Measurements from ENCODE around the gene MOB3B. TPM values are rescaled to one million over a fixed set of nuclear protein-coding genes. Genes with fewer than 3 reads are reported as not detected.

Gene MOB3B
- total and polyA plus RNA-seq, 2 of the 13 experiments (the other 11 are each of a cell fraction or from before 2014, with no cell fraction given), result 0.03 to 0.09 TPM

GRCh38 chr9:27537756-27538155, 8.1 kb upstream of the MOB3B start:
- H3K27ac ChIP-seq (ENCODE audit: extremely low read length, insufficient read depth, low read length), result no peak overlapping the region
- no peaks in the 10 kb centered on the region for H3K36me3 ChIP-seq (replicated peaks in 1 of 2; ENCODE audit: control insufficient read depth in 1 of 2, insufficient read depth in 2 of 2, low read length in 2 of 2)
- no peak for ATAC-seq
- DNase-seq (ENCODE audit: low spot score), result no peak
- H2AFZ ChIP-seq (ENCODE audit: low read length), result no peak overlapping the region
- no peak overlapping the region for H3K4me2 ChIP-seq (ENCODE audit: low read depth, low read length)
- no peak overlapping the region for H3K4me3 ChIP-seq (replicated peaks in 1 of 3; ENCODE audit: insufficient read depth in 1 of 3, low read depth in 2 of 3, low read length in 3 of 3)
- H3K4me1 ChIP-seq (ENCODE audit: insufficient read depth, low read length), result peaks cover 44% of the 10 kb centered on the region
- H3K9me3 ChIP-seq (ENCODE audit: low read length), result no peaks in the 10 kb centered on the region
- intact Hi-C loops (cut with micrococcal nuclease; ENCODE audit: unreplicated experiment) (no loop called here), in situ Hi-C loops (cut with HindIII; ENCODE audit: extremely low pct_ligation_motif_present, low pct_unique_long_range_greater_than_20kb) (no loop called here)
- FAIRE-seq, result no peak
- no TSS peak for BruUV-seq (replicated peaks)
- no peaks in the 10 kb centered on the region for H3K79me2 ChIP-seq (ENCODE audit: insufficient read depth, low read length)
- ChIA-PET POLR2A (no interaction called here), CTCF (ENCODE audit: low intra/inter-chr PET ratio, low total read pairs) (no interaction called here)
- no peaks in the 10 kb centered on the region for H3K27me3 ChIP-seq (ENCODE audit: control insufficient read depth in 1 of 2, insufficient read depth in 2 of 2, low read length in 2 of 2)
- 82% methylated on average over 1 of the region's 1 CpG for WGBS (ENCODE audit: low lambda C conversion rate)
- H4K20me1 ChIP-seq (ENCODE audit: insufficient read depth, low read length), result no peaks in the 10 kb centered on the region
- H3K9ac ChIP-seq (ENCODE audit: insufficient read depth, low read depth, low read length), result no peak overlapping the region
- TF ChIP-seq ZNF20 (CRISPR knock-in tag; IDR thresholded peaks at IDR 0.05) (no peak), SP2 (CRISPR knock-in tag; IDR thresholded peaks at IDR 0.05) (no peak), PCBP1 (IDR thresholded peaks at IDR 0.05; ENCODE audit: borderline replicate concordance, low read depth, low read length) (no peak), ZNF580 (CRISPR knock-in tag; IDR thresholded peaks at IDR 0.05; ENCODE audit: borderline replicate concordance, low read depth) (no peak), ZEB1 (IDR thresholded peaks at IDR 0.05; ENCODE audit: insufficient replicate concordance, low read depth) (no peak), ZBTB8A (CRISPR knock-in tag; IDR thresholded peaks at IDR 0.05; ENCODE audit: borderline replicate concordance, low read depth) (no peak), BRD4 (CRISPR knock-in tag; IDR thresholded peaks at IDR 0.05) (no peak), ZNF614 (CRISPR knock-in tag; IDR thresholded peaks at IDR 0.05; ENCODE audit: borderline replicate concordance) (no peak), SPEN (CRISPR knock-in tag; IDR thresholded peaks at IDR 0.05; ENCODE audit: low read depth) (no peak), PITX1 (CRISPR knock-in tag; IDR thresholded peaks at IDR 0.05) (no peak), ZNF446 (CRISPR knock-in tag; IDR thresholded peaks at IDR 0.05) (no peak), ZNF234 (CRISPR knock-in tag; conservative IDR thresholded peaks at IDR 0.05) (no peak), ZFY (CRISPR knock-in tag; IDR thresholded peaks at IDR 0.05) (no peak)

Data from HepG2 (cell line).